Neuronal stem cell (in vitro differentiated cells): ENCODE results near the gene MS4A3.

ENCODE experiments used
- DNase-seq: peaks from one replicate; pipeline ENCODE4 v3.0.0-alpha.2; 2013; ENCODE audit warnings: low spot score
- H2AFZ ChIP-seq: one replicate; pipeline ENCODE4 v1.6.1; 2013; ENCODE audit warnings: mild to moderate bottlenecking, low read length, inconsistent platforms
- H2AK5ac ChIP-seq: 2 replicates; pipeline ENCODE4 v1.6.1; 2013; ENCODE audit warnings: low read depth, mild to moderate bottlenecking, inconsistent platforms, low read length, moderate library complexity, mixed read lengths
- H2BK120ac ChIP-seq: 2 replicates; pipeline ENCODE4 v1.6.1; 2013; ENCODE audit warnings: low read depth, mild to moderate bottlenecking, inconsistent platforms, low read length, moderate library complexity, mixed read lengths
- H2BK12ac ChIP-seq: one replicate; pipeline ENCODE4 v1.6.1; 2013; ENCODE audit warnings: low read length, inconsistent platforms
- H2BK15ac ChIP-seq: 2 replicates; pipeline ENCODE4 v1.6.1; 2013; ENCODE audit warnings: mild to moderate bottlenecking, low read length, inconsistent platforms, mixed read lengths
- H2BK5ac ChIP-seq: one replicate; pipeline ENCODE4 v1.6.1; 2013; ENCODE audit warnings: inconsistent platforms, mild to moderate bottlenecking, low read length, moderate library complexity
- H3K14ac ChIP-seq: one replicate; pipeline ENCODE4 v1.6.1; 2013; ENCODE audit warnings: low read length, inconsistent platforms
- H3K18ac ChIP-seq: 2 replicates; pipeline ENCODE4 v1.6.1; 2013; ENCODE audit warnings: low read length, inconsistent platforms
- H3K23ac ChIP-seq: 2 replicates; pipeline ENCODE4 v1.6.1; 2013; ENCODE audit warnings: low read depth, mild to moderate bottlenecking, mixed read lengths, low read length, inconsistent platforms; ENCODE audit not compliant: poor library complexity
- H3K27ac ChIP-seq: replicated peaks from 3 replicates; pipeline ENCODE4 v1.5.1; 2013; ENCODE audit warnings: low read length, inconsistent platforms
- H3K27me3 ChIP-seq, 3 experiments: 2 replicates each; pipeline ENCODE4 v1.6.1; 2013; ENCODE audit warnings: low read length in 3 of 3, mild to moderate bottlenecking in 2 of 3, inconsistent platforms in 1 of 3, low read depth in 1 of 3, mixed read lengths in 1 of 3, moderate library complexity in 1 of 3; ENCODE audit not compliant: control insufficient read depth in 3 of 3, insufficient read depth in 3 of 3
- H3K36me3 ChIP-seq, 2 donors: replicated peaks in 1 of 2; 2 replicates each; pipeline ENCODE4 v1.6.1; 2013; ENCODE audit warnings: low read length in 2 of 2; ENCODE audit not compliant: control insufficient read depth in 2 of 2, insufficient read depth in 2 of 2
- H3K4ac ChIP-seq: 2 replicates; pipeline ENCODE4 v1.6.1; 2013; ENCODE audit warnings: inconsistent platforms, mild to moderate bottlenecking, low read length, moderate library complexity
- H3K4me1 ChIP-seq, 2 donors: 1 replicate in 1 of 2; 2 replicates in 1 of 2; pipeline ENCODE4 v1.6.1; 2013; ENCODE audit warnings: low read length in 2 of 2, low read depth in 1 of 2; ENCODE audit not compliant: control insufficient read depth in 2 of 2, insufficient read depth in 1 of 2
- H3K4me2 ChIP-seq: one replicate; pipeline ENCODE4 v1.6.1; 2013; ENCODE audit warnings: mild to moderate bottlenecking, low read length, inconsistent platforms; ENCODE audit not compliant: insufficient read depth, poor library complexity, severe bottlenecking
- H3K4me3 ChIP-seq, 2 donors: 2 replicates each; pipeline ENCODE4 v1.5.1; 2013; ENCODE audit warnings: low read length in 2 of 2, mild to moderate bottlenecking in 2 of 2, inconsistent platforms in 1 of 2, moderate library complexity in 1 of 2
- H3K79me1 ChIP-seq: one replicate; pipeline ENCODE4 v1.6.1; 2013; ENCODE audit warnings: low read depth, mild to moderate bottlenecking, inconsistent platforms, low read length, moderate library complexity
- H3K9ac ChIP-seq: one replicate; pipeline ENCODE4 v1.6.1; 2013; ENCODE audit warnings: mild to moderate bottlenecking, low read depth, low read length, inconsistent platforms; ENCODE audit not compliant: poor library complexity
- H3K9me3 ChIP-seq, 2 donors: replicated peaks in 1 of 2; 2 replicates each; pipeline versions ENCODE3 to v1.6.1; 2013; ENCODE audit warnings: low read length in 2 of 2, mild to moderate bottlenecking in 2 of 2, inconsistent platforms in 1 of 2, low read depth in 1 of 2, mixed read lengths in 1 of 2, moderate library complexity in 1 of 2; ENCODE audit not compliant: control insufficient read depth in 2 of 2, insufficient read depth in 1 of 2
- H4K8ac ChIP-seq: one replicate; pipeline ENCODE4 v1.6.1; 2013; ENCODE audit warnings: low read depth, mild to moderate bottlenecking, inconsistent platforms, low read length, moderate library complexity
- H4K91ac ChIP-seq: one replicate; pipeline ENCODE4 v1.6.1; 2013; ENCODE audit warnings: low read length, low read depth, mild to moderate bottlenecking, inconsistent platforms; ENCODE audit not compliant: poor library complexity
- WGBS, 2 donors: extraction: QIAGEN DNeasy Blood & Tissue Kit; methylation state at CpG; one replicate each; pipeline ENCODE4 v1.1.7; 2013; ENCODE audit warnings: missing lambda C conversion rate in 2 of 2, mixed read lengths in 1 of 2; ENCODE audit not compliant: insufficient read length in 2 of 2, insufficient replicate concordance in 1 of 2; ENCODE audit errors: extremely low coverage in 2 of 2; 5-methylcytosine and 5-hydroxymethylcytosine counted together

The MS4A3 gene

GRCh38 chr11:60119710-60120109, 63.2 kb downstream of the MS4A3 start:
- no peak overlapping the region for H4K8ac ChIP-seq
- H3K18ac ChIP-seq, result no peak overlapping the region
- H2BK5ac ChIP-seq, result no peak overlapping the region
- DNase-seq, result no peak
- H3K14ac ChIP-seq, result no peak overlapping the region
- H3K9me3 ChIP-seq, result no peaks in the 10 kb centered on the region
- no peak overlapping the region for H3K23ac ChIP-seq
- no peaks in the 10 kb centered on the region for H3K27me3 ChIP-seq
- WGBS, 2 donors, result no CpG with 5 or more reads among the region's 2 CpGs
- no peak overlapping the region for H2BK120ac ChIP-seq
- H3K36me3 ChIP-seq, result no peaks in the 10 kb centered on the region
- no peak overlapping the region for H3K4ac ChIP-seq
- no peak overlapping the region for H3K4me2 ChIP-seq
- no peaks in the 10 kb centered on the region for H3K79me1 ChIP-seq
- no peak overlapping the region for H3K9ac ChIP-seq
- H2BK12ac ChIP-seq, result no peak overlapping the region
- H2BK15ac ChIP-seq, result no peak overlapping the region
- no peak overlapping the region for H2AK5ac ChIP-seq
- H3K4me1 ChIP-seq, result peaks cover 0 to 5% of the 10 kb centered on the region in 2 donors
- H3K27ac ChIP-seq, result no peak overlapping the region
- no peak overlapping the region for H2AFZ ChIP-seq
- no peak overlapping the region for H4K91ac ChIP-seq
- H3K4me3 ChIP-seq, result no peak overlapping the region
